GM19324 (cell line): ENCODE results near the gene FKBP4.
"Not testable (repeated sequence)": the region's sequence is repeated elsewhere in the genome, so short reads cannot be mapped to it uniquely, and the experiment has no call there.

Experiments used
- ATAC-seq: cut with Tn5 transposase; IDR thresholded peaks from one replicate; pipeline ENCODE4 v1.9.1; 2021; ENCODE audit warnings: mild to moderate bottlenecking, moderate library complexity; ENCODE audit not compliant: unreplicated experiment, low FRiP score

FKBP4 gene

GRCh38 chr12:2794736-2795289 lies at the start of gene FKBP4:
Gene FKBP4, plus strand, starts transcription at chr12:2794970. Its CDS starts 170 bp downstream, at chr12:2795140.
- ATAC-seq = peak; percentile 68

- no peak for ATAC-seq
Observed at GRCh38 chr12:2745655-2746054, 49.1 kb upstream of the FKBP4 start.

GRCh38 chr12:2749580-2749979 lies 45.2 kb upstream of the FKBP4 start:
- no peak for ATAC-seq

- ATAC-seq = no peak
Observed at GRCh38 chr12:2750185-2750584, 44.6 kb upstream of the FKBP4 start.

- no peak for ATAC-seq
Observed at GRCh38 chr12:2751230-2751629, 43.5 kb upstream of the FKBP4 start.

GRCh38 chr12:2751686-2752085 lies 43.1 kb upstream of the FKBP4 start:
- ATAC-seq = no peak

- ATAC-seq = peak; percentile 53
Observed at GRCh38 chr12:2752676-2753371, 41.9 kb upstream of the FKBP4 start.

GRCh38 chr12:2753536-2753935 lies 41.2 kb upstream of the FKBP4 start:
- ATAC-seq = no peak

- ATAC-seq = no peak
Observed at GRCh38 chr12:2754208-2754607, 40.6 kb upstream of the FKBP4 start.

GRCh38 chr12:2756756-2757155 lies 38.0 kb upstream of the FKBP4 start:
- no peak for ATAC-seq

- ATAC-seq = no peak
Observed at GRCh38 chr12:2759733-2760132, 35.0 kb upstream of the FKBP4 start.

GRCh38 chr12:2764398-2764797 lies 30.4 kb upstream of the FKBP4 start:
- no peak for ATAC-seq

- ATAC-seq = no peak
Observed at GRCh38 chr12:2765052-2765451, 29.7 kb upstream of the FKBP4 start.

- no peak for ATAC-seq
Observed at GRCh38 chr12:2765608-2766007, 29.2 kb upstream of the FKBP4 start.

GRCh38 chr12:2768224-2768961 lies 26.4 kb upstream of the FKBP4 start:
- no peak for ATAC-seq

- no peak for ATAC-seq
Observed at GRCh38 chr12:2769866-2770533, 24.8 kb upstream of the FKBP4 start.

- not testable (repeated sequence) for ATAC-seq
Observed at GRCh38 chr12:2770544-2770943, 24.2 kb upstream of the FKBP4 start.

- ATAC-seq = no peak
Observed at GRCh38 chr12:2772370-2772769, 22.4 kb upstream of the FKBP4 start.

GRCh38 chr12:2773199-2773875 lies 21.4 kb upstream of the FKBP4 start:
- no peak for ATAC-seq

- ATAC-seq = no peak
Observed at GRCh38 chr12:2775431-2775830, 19.3 kb upstream of the FKBP4 start.
